HCT116 (cell line): ENCODE measurements around the gene RNF152. TPM values are rescaled to one million over a fixed set of nuclear protein-coding genes. Genes with fewer than 3 reads are reported as not detected.
A peak's percentile ranks its signal among the peaks of the same experiment; 100 is the strongest.

Experiments used
- ATAC-seq: fragments of 200-7000 bp; cut with Tn5 transposase; 2 replicates; pipeline ENCODE4 v1.9.1; 2020; ENCODE audit warnings: mild to moderate bottlenecking, moderate library complexity
- BruUV-seq: library from RNA; stranded (reverse); fragments of 400-500 nt; replicated peaks from 2 replicates; lab custom pipeline; 2021; lab: Mats Ljungman, UMichigan
- CTCF ChIA-PET: fragments of 300-600 bp; sonication (Branson Sonifier 250); formaldehyde crosslinking; loops from one replicate; lab custom pipeline; 2021; ENCODE audit warnings: antibody characterized with exemption; lab: Charles Lee
- POLR2A ChIA-PET: fragments of 300-600, 350-600 bp; sonication (Branson Sonifier 250); formaldehyde crosslinking; loops from one replicate; lab custom pipeline; 2021; ENCODE audit warnings: antibody characterized with exemption; lab: Charles Lee
- RAD21 ChIA-PET, 2 experiments: fragments of 300-600 bp; sonication (Branson Sonifier 250); formaldehyde crosslinking; loops; one replicate each; lab custom pipeline; 2023; ENCODE audit warnings: low total read pairs in 2 of 2; ENCODE audit not compliant: uncharacterized antibody in 2 of 2, unreplicated experiment in 2 of 2, low non-redundant PET in 1 of 2; lab: Charles Lee
- DNase-seq: peaks from one replicate; pipeline ENCODE4 v3.0.0-alpha.2; 2010; ENCODE audit warnings: low read depth, low spot score
- H2AFZ ChIP-seq: fragments of 200-600 bp; shearing (Covaris generic), sonication (generic); 2 replicates; pipeline ENCODE4 v1.6.1; 2017; ENCODE audit warnings: low read depth, mixed run types, mixed read lengths, antibody characterized with exemption, low read length; ENCODE audit not compliant: poor library complexity, severe bottlenecking
- H3K27ac ChIP-seq: 2 replicates; pipeline ENCODE4 v1.5.1; 2012; ENCODE audit warnings: low read depth, low read length
- H3K27me3 ChIP-seq: fragments of 200-600 bp; sonication (generic); 2 replicates; pipeline ENCODE4 v1.6.1; 2016; ENCODE audit warnings: mixed run types, low read length, mixed read lengths; ENCODE audit not compliant: insufficient read depth
- H3K36me3 ChIP-seq, 2 experiments: fragments of 200-500 bp in 1 of 2; fragments of 200-600 bp in 1 of 2; sonication (Bioruptor generic) in 1 of 2; sonication (generic) in 1 of 2; 2 replicates each; pipeline versions ENCODE4 v1.5.1 to v1.6.1; 2014 to 2016; ENCODE audit warnings: low read length in 2 of 2, inconsistent platforms in 1 of 2, mixed read lengths in 1 of 2, mixed run types in 1 of 2; ENCODE audit not compliant: insufficient read depth in 2 of 2, control insufficient read depth in 1 of 2
- H3K4me1 ChIP-seq, 2 experiments: fragments of 200-600 bp in 1 of 2; sonication (generic) in 1 of 2; 2 replicates each; pipeline versions ENCODE4 v1.5.1 to v1.6.1; 2012 to 2017; ENCODE audit warnings: low read length in 2 of 2, inconsistent platforms in 1 of 2, mild to moderate bottlenecking in 1 of 2, mixed read lengths in 1 of 2, mixed run types in 1 of 2, moderate library complexity in 1 of 2; ENCODE audit not compliant: insufficient read depth in 2 of 2, control insufficient read depth in 1 of 2
- H3K4me2 ChIP-seq: fragments of 200-600 bp; sonication (generic); 2 replicates; pipeline ENCODE4 v1.6.1; 2017; ENCODE audit warnings: mixed run types, low read length, mixed read lengths
- H3K4me3 ChIP-seq, 2 experiments: fragments of 200-600 bp in 1 of 2; sonication (generic) in 1 of 2; replicated peaks in 1 of 2; 2 replicates each; pipeline ENCODE4 v1.5.1; 2011 to 2016; ENCODE audit warnings: low read length in 2 of 2, control low read depth in 1 of 2, low read depth in 1 of 2, mild to moderate bottlenecking in 1 of 2, mixed read lengths in 1 of 2, mixed run types in 1 of 2
- H3K79me2 ChIP-seq: fragments of 200-600 bp; sonication (generic); 2 replicates; pipeline ENCODE4 v1.6.1; 2017; ENCODE audit warnings: mild to moderate bottlenecking, mixed run types, low read length, moderate library complexity, mixed read lengths; ENCODE audit not compliant: insufficient read depth
- H3K9ac ChIP-seq: fragments of 200-600 bp; sonication (generic); 2 replicates; pipeline ENCODE4 v1.6.1; 2016; ENCODE audit warnings: low read length, mixed read lengths
- H3K9me2 ChIP-seq: fragments of 200-600 bp; sonication (generic), shearing (Covaris generic); 2 replicates; pipeline ENCODE4 v1.6.1; 2017; ENCODE audit warnings: mixed run types, mild to moderate bottlenecking, moderate library complexity; ENCODE audit not compliant: insufficient read depth
- H3K9me3 ChIP-seq, 2 experiments: fragments of 200-500 bp in 1 of 2; fragments of 200-600 bp in 1 of 2; sonication (Bioruptor generic) in 1 of 2; sonication (generic) in 1 of 2; 2 replicates each; pipeline ENCODE4 v1.6.1; 2014 to 2017; ENCODE audit warnings: low read length in 2 of 2, mixed read lengths in 2 of 2, inconsistent platforms in 1 of 2, low read depth in 1 of 2, mild to moderate bottlenecking in 1 of 2, mixed run types in 1 of 2, moderate library complexity in 1 of 2; ENCODE audit not compliant: control insufficient read depth in 1 of 2, insufficient read depth in 1 of 2
- H4K20me1 ChIP-seq: fragments of 200-600 bp; sonication (generic), shearing (Covaris generic); 2 replicates; pipeline ENCODE4 v1.6.1; 2017; ENCODE audit warnings: mixed run types, mild to moderate bottlenecking, moderate library complexity; ENCODE audit not compliant: insufficient read depth
- CBX3 ChIP-seq: IDR thresholded peaks from 2 replicates; pipeline ENCODE4 v1.6.1; 2012; ENCODE audit warnings: low read depth
- EGR1 ChIP-seq: IDR thresholded peaks from 2 replicates; pipeline ENCODE4 v1.6.1; 2012; ENCODE audit warnings: low read depth
- EZH2 ChIP-seq: fragments of 200-600 bp; sonication (generic); IDR thresholded peaks from 2 replicates; pipeline ENCODE4 v1.6.1; 2017; ENCODE audit warnings: antibody characterized with exemption, mixed run types
- EZH2phosphoT487 ChIP-seq: fragments of 200-600 bp; IDR thresholded peaks from 2 replicates; pipeline ENCODE4 v1.6.1; 2018; ENCODE audit warnings: antibody characterized with exemption, borderline replicate concordance
- FOSL1 ChIP-seq: IDR thresholded peaks from 2 replicates; pipeline ENCODE4 v1.6.1; 2012; ENCODE audit warnings: low read depth
- POLR2A ChIP-seq: IDR thresholded peaks from 2 replicates; pipeline ENCODE4 v1.7.0; 2011; ENCODE audit warnings: borderline replicate concordance; ENCODE audit not compliant: insufficient read depth, insufficient read length; ENCODE audit errors: extremely low read depth
- SIN3A ChIP-seq: IDR thresholded peaks from 2 replicates; pipeline ENCODE4 v1.6.1; 2012; ENCODE audit warnings: low read depth
- SRF ChIP-seq: IDR thresholded peaks from 2 replicates; pipeline ENCODE4 v1.6.1; 2012; ENCODE audit warnings: low read depth
- TCF7L2 ChIP-seq: IDR thresholded peaks from 2 replicates; pipeline ENCODE4 v1.7.0; 2011; ENCODE audit warnings: borderline replicate concordance, inconsistent platforms; ENCODE audit not compliant: insufficient read depth, insufficient read length; ENCODE audit errors: extremely low read depth
- ZFX ChIP-seq: fragments of 450-650 bp; IDR thresholded peaks from 2 replicates; pipeline ENCODE4 v1.6.1; 2017
- intact Hi-C: fragments of 100-400 bp; cut with micrococcal nuclease; formaldehyde crosslinking; loops from 2 replicates; pipeline ENCODE4 v1.10.0; 2022
- total RNA-seq: library from RNA; stranded (reverse); gene quantifications from one replicate; pipeline ENCODE4 v1.2.1, GENCODE V29; 2021; ENCODE audit not compliant: unreplicated experiment
- TF ChIP-seq, protein P1 (sequence below): IDR thresholded peaks from 2 replicates; pipeline ENCODE4 v1.6.1; 2011; ENCODE audit warnings: mild to moderate bottlenecking, low read length, moderate library complexity; ENCODE audit not compliant: insufficient replicate concordance; ENCODE audit errors: extremely low read depth
- TF ChIP-seq, protein P2 (sequence below): IDR thresholded peaks from 2 replicates; pipeline ENCODE4 v1.6.1; 2012
- TF ChIP-seq, protein P3 (sequence below), 3 experiments: fragments of 200-600 bp in 1 of 3; sonication (generic) in 1 of 3; IDR thresholded peaks in 2 of 3; conservative IDR thresholded peaks in 1 of 3; 2 replicates each; pipeline ENCODE4 v1.5.1; 2012 to 2017; ENCODE audit warnings: low read depth in 2 of 3, low read length in 2 of 3, antibody characterized with exemption in 1 of 3, borderline replicate concordance in 1 of 3, control low read depth in 1 of 3, mild to moderate bottlenecking in 1 of 3, mixed read lengths in 1 of 3, mixed run types in 1 of 3, moderate library complexity in 1 of 3; ENCODE audit not compliant: insufficient read depth in 1 of 3

RNF152 gene
- total RNA-seq, 1 experiment from 2014 or later, result 0.47 TPM

DNA sequence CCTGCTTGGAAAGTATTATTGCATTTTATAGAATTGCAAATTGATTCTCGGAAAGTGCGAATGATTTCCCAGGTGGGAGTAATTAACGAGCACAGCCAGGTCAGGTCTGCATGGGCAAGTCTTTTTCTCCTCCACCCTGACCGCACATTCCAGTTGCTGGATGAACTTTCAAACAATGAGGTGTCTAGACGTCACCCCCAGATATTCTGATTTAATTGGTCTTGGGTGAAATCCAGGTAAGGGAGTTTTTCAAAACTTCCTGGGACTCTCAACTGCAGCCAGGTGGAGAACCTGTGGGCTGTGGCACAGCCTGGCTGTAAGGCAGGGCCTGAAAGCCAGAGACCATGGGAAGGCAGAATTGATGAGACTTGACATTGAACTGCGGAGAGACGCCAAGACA, 15.9 kb upstream of the RNF152 start (continued):
- TF ChIP-seq, protein P1, sequence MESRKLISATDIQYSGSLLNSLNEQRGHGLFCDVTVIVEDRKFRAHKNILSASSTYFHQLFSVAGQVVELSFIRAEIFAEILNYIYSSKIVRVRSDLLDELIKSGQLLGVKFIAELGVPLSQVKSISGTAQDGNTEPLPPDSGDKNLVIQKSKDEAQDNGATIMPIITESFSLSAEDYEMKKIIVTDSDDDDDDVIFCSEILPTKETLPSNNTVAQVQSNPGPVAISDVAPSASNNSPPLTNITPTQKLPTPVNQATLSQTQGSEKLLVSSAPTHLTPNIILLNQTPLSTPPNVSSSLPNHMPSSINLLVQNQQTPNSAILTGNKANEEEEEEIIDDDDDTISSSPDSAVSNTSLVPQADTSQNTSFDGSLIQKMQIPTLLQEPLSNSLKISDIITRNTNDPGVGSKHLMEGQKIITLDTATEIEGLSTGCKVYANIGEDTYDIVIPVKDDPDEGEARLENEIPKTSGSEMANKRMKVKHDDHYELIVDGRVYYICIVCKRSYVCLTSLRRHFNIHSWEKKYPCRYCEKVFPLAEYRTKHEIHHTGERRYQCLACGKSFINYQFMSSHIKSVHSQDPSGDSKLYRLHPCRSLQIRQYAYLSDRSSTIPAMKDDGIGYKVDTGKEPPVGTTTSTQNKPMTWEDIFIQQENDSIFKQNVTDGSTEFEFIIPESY, result no peak
- TF ChIP-seq, protein P2, sequence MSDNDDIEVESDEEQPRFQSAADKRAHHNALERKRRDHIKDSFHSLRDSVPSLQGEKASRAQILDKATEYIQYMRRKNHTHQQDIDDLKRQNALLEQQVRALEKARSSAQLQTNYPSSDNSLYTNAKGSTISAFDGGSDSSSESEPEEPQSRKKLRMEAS, result no peak
- TF ChIP-seq SIN3A, result no peak
- TF ChIP-seq SRF, result no peak
- TF ChIP-seq EZH2, result no peak
- TF ChIP-seq, protein P3, sequence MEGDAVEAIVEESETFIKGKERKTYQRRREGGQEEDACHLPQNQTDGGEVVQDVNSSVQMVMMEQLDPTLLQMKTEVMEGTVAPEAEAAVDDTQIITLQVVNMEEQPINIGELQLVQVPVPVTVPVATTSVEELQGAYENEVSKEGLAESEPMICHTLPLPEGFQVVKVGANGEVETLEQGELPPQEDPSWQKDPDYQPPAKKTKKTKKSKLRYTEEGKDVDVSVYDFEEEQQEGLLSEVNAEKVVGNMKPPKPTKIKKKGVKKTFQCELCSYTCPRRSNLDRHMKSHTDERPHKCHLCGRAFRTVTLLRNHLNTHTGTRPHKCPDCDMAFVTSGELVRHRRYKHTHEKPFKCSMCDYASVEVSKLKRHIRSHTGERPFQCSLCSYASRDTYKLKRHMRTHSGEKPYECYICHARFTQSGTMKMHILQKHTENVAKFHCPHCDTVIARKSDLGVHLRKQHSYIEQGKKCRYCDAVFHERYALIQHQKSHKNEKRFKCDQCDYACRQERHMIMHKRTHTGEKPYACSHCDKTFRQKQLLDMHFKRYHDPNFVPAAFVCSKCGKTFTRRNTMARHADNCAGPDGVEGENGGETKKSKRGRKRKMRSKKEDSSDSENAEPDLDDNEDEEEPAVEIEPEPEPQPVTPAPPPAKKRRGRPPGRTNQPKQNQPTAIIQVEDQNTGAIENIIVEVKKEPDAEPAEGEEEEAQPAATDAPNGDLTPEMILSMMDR (IDR thresholded peaks at IDR 0.05 in 2 of 3, conservative IDR thresholded peaks at IDR 0.05 in 1 of 3; ENCODE audit: borderline replicate concordance in 1 of 3, insufficient read depth in 1 of 3, low read depth in 2 of 3, low read length in 2 of 3), result no peak

DNA sequence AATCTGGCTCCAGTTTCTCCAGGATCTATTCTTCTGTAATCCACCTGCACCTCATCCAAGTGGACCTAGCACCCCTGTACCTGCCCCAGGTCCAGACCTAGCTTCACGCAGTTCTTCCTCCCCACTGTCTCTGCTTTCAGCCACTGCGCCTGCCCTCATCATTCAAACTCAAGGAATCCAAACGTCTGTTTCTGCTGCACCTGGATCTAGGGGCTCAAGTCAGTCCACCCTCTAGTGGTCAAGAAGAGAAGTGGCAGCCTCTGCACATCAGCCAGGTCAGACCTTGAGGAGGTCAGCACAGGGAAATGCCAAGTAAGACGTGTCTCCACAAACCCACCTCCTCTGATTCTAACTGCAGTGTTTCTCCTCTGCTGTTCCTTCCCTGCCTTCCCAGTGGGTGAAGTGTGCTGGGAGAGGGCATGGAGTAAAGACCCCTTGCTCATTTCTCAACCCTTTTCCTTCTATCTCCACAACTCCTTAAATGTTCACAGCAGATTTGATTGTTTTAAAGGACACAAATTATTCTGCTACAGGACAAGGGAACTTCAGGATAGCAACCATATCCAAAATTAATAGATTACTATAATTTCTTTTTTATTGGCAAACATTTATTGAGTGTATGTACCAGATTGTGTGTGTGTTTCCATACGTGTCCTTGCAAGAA, 8.6 kb upstream of the RNF152 start:
- CTCF ChIA-PET, result interaction anchor here (0.6 to 1.2 kb wide), 3 partner anchors 10 to 264 kb away, joined by 3 to 5 read pairs (median 3); no protein-coding TSS in a partner anchor
- peak overlapping the region; percentile 65 for H2AFZ ChIP-seq
- BruUV-seq, result no TSS peak
- no peak for TF ChIP-seq FOSL1
- no peak for TF ChIP-seq ZFX
- TF ChIP-seq CBX3, result 0 out of 2 replicates have a peak, but pooled peaks have one; percentile 33
- TF ChIP-seq, protein P1, result no peak
- TF ChIP-seq, protein P2, result no peak
- no peak for TF ChIP-seq EZH2
- TF ChIP-seq EGR1, result no peak
- TF ChIP-seq, protein P3 (IDR thresholded peaks at IDR 0.05 in 2 of 3, conservative IDR thresholded peaks at IDR 0.05 in 1 of 3; ENCODE audit: borderline replicate concordance in 1 of 3, insufficient read depth in 1 of 3, low read depth in 2 of 3, low read length in 2 of 3), result peak; percentile 55 to 97 (median 94); a peak in 5 of 6 replicates
- no peak for TF ChIP-seq EZH2phosphoT487
- no peak for TF ChIP-seq POLR2A
- TF ChIP-seq TCF7L2, result no peak

More for the DNA sequence above, 8.6 kb upstream of the RNF152 start:
- Histone ChIP-seq H3K4me2 (no peak overlapping the region), H3K27me3 (0 out of 2 replicates have a peak, but pooled peaks cover 3% of the 10 kb centered on the region), H4K20me1 (no peaks in the 10 kb centered on the region), H3K79me2 (no peaks in the 10 kb centered on the region), H3K9me3 (no peaks in the 10 kb centered on the region), H3K9me2 (no peaks in the 10 kb centered on the region), H3K36me3 (no peaks in the 10 kb centered on the region), H3K9ac (no peak overlapping the region), H3K4me1 (no peaks in the 10 kb centered on the region), H3K27ac (no peak overlapping the region), H3K4me3 (no peak overlapping the region)
- ATAC-seq (peak; percentile 97), DNase-seq (peak; percentile 53)
- RAD21 ChIA-PET, result no interaction called here
- intact Hi-C loops, result loop anchor here (2.0 to 5.0 kb wide), 3 partner anchors 231 to 351 kb away; no protein-coding TSS in a partner anchor
- POLR2A ChIA-PET, result no interaction called here
